Endothelial cell (in vitro differentiated cells): ENCODE results near the gene OSBPL10. TPM values are rescaled to one million over a fixed set of nuclear protein-coding genes. Genes with fewer than 3 reads are reported as not detected.

Experiments used
- DNase-seq: peaks from one replicate; pipeline ENCODE4 v3.0.0; 2021; ENCODE audit warnings: low spot score
- H3K27ac Mint-ChIP-seq: one replicate; pipeline ENCODE4 v1.8.0; 2021; ENCODE audit warnings: mixed read lengths, inconsistent platforms; ENCODE audit not compliant: unreplicated experiment
- H3K27me3 Mint-ChIP-seq: one replicate; pipeline ENCODE4 v1.8.0; 2021; ENCODE audit warnings: mild to moderate bottlenecking, moderate library complexity, mixed read lengths, inconsistent platforms; ENCODE audit not compliant: unreplicated experiment
- H3K36me3 Mint-ChIP-seq: one replicate; pipeline ENCODE4 v1.8.0; 2021; ENCODE audit warnings: mild to moderate bottlenecking, low read depth, mixed read lengths, inconsistent platforms; ENCODE audit not compliant: unreplicated experiment
- H3K4me1 Mint-ChIP-seq: one replicate; pipeline ENCODE4 v1.8.0; 2021; ENCODE audit warnings: mild to moderate bottlenecking, mixed read lengths, inconsistent platforms; ENCODE audit not compliant: unreplicated experiment
- H3K4me3 Mint-ChIP-seq: one replicate; pipeline ENCODE4 v1.8.0; 2021; ENCODE audit warnings: mild to moderate bottlenecking, mixed read lengths, inconsistent platforms; ENCODE audit not compliant: unreplicated experiment
- H3K9me3 Mint-ChIP-seq: one replicate; pipeline ENCODE4 v1.8.0; 2021; ENCODE audit warnings: mixed read lengths, inconsistent platforms; ENCODE audit not compliant: unreplicated experiment
- total RNA-seq: library from RNA; stranded (reverse); fragmentation: NEBNext Ultra II Directional; extraction: Animal tissue kit (Norgen Biotek cat#: 25700); gene quantifications from one replicate; pipeline ENCODE4 v1.2.1, GENCODE V29; 2021; ENCODE audit not compliant: unreplicated experiment
- TF ChIP-seq, protein P1 (sequence below): fragments of 200-600 bp; sonication (generic); IDR thresholded peaks from one replicate; pipeline ENCODE4 v1.5.0; 2021; ENCODE audit warnings: antibody characterized with exemption; ENCODE audit not compliant: unreplicated experiment

The OSBPL10 gene
- total RNA-seq, 1 donor from 2014 or later, result 61.0 TPM

DNA sequence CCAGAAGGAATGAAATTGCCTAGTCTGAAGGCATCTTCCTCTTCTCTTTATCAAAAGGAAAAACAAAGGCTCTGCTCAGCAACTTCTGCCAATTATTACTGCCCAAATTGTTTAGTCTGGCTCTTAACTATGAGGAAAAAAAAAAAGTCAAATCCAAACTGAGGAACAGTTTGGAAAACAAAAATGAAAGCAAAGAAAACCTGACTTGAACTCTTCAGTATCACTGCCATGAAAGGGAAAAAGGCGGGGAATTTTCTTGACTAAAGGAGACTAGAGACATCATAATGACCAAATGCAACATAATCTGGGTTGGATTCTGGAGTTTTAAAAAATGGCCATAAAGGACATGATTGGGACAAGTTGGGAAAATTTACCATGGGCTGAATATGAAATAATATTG, 292.1 kb downstream of the OSBPL10 start:
- no peak for DNase-seq
- Mint-ChIP-seq H3K4me3 (peak overlapping the region; percentile 44), H3K9me3 (peaks cover 4% of the 10 kb centered on the region), H3K27me3 (peaks cover 2% of the 10 kb centered on the region), H3K36me3 (peaks cover 30% of the 10 kb centered on the region), H3K4me1 (no peaks in the 10 kb centered on the region), H3K27ac (no peak overlapping the region)
- TF ChIP-seq, protein P1, sequence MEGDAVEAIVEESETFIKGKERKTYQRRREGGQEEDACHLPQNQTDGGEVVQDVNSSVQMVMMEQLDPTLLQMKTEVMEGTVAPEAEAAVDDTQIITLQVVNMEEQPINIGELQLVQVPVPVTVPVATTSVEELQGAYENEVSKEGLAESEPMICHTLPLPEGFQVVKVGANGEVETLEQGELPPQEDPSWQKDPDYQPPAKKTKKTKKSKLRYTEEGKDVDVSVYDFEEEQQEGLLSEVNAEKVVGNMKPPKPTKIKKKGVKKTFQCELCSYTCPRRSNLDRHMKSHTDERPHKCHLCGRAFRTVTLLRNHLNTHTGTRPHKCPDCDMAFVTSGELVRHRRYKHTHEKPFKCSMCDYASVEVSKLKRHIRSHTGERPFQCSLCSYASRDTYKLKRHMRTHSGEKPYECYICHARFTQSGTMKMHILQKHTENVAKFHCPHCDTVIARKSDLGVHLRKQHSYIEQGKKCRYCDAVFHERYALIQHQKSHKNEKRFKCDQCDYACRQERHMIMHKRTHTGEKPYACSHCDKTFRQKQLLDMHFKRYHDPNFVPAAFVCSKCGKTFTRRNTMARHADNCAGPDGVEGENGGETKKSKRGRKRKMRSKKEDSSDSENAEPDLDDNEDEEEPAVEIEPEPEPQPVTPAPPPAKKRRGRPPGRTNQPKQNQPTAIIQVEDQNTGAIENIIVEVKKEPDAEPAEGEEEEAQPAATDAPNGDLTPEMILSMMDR, result no peak

DNA sequence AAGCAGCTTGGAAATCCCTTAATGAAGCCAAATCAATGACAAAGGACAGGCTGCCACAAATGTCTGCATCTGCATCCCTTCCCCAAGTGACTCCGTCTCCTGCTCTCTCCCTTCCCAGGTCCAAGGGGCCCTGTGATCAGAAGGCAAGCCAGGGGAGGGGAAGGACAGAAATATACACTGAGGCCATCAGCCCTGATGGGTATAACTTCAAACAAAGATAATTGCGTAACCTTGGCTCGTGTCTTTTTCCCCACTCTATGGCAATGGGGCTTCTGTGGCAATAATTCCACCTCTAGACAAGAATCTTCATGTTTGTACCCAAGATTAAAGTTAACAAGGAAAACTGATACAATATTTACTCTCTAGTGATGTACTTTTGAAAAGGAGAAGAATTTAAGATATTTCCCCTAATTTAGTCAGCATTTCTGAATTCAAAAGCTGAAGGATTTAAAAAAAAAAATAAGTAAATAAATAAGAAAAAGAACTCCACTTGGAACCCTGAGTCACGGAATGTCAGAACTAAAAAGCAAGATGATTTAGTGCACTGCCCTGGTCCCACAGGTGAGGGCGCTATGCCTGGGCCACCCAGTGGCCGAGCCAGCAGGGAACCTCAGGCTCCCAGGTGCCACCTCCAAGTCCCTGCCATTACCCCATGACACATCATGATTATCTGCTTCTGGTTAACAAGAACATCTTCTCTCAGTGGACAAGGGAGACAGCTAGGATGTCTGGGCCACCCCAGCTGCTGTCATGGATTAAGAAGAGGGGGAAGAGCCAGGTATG, 293.9 kb downstream of the OSBPL10 start:
- peaks cover 48% of the 10 kb centered on the region for H3K36me3 Mint-ChIP-seq
- no peak overlapping the region for H3K4me3 Mint-ChIP-seq

DNA sequence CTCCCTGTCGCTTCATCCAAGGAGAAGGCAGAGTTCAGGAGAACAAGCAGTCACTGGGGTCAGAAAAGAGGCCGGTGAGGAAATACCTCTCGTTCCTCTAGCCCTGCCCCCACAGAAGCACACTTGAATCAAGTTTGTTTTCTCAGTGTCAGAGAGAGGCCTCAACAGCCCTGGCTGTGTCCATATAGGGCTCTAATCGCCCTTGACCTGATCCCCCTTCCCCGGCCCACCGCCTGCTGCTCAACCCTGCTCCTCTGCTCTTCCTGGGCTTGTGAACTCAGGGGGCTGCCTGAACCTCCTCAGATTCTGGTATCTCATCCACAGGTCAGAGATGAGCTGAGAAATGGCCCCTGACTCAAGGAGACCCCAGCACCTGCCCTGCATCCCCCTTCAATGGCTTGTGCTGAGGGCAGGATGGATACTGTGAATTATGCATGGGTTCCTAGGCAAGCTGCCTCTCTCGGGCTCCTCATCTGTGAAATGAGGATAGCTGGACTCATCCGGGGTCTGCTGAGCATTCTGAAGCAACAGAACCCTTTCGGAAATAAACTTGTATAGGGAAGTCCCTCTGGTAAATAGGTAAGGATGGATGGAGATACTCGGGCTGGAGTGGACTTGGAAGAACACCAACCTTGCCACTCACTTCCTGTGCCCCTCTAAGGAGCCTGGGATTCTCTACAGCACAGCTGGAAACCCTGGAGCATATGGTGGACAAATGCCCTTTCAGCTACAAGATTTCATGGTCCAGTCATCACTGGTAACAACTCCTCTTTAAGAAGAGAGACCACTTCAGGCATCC, 300.8 kb downstream of the OSBPL10 start:
- Mint-ChIP-seq H3K4me3 (no peak overlapping the region), H3K36me3 (peaks cover 39% of the 10 kb centered on the region), H3K4me1 (peaks cover 28% of the 10 kb centered on the region), H3K27ac (no peak overlapping the region), H3K9me3 (no peaks in the 10 kb centered on the region), H3K27me3 (peaks cover 8% of the 10 kb centered on the region)
- TF ChIP-seq, protein P1, result no peak
- DNase-seq, result no peak

More for the DNA sequence above, 293.9 kb downstream of the OSBPL10 start:
- no peak overlapping the region for H3K27ac Mint-ChIP-seq
- H3K27me3 Mint-ChIP-seq, result peaks cover 2% of the 10 kb centered on the region
- H3K9me3 Mint-ChIP-seq, result peaks cover 4% of the 10 kb centered on the region
- H3K4me1 Mint-ChIP-seq, result no peaks in the 10 kb centered on the region
- TF ChIP-seq, protein P1, result peak; percentile 25
- no peak for DNase-seq

DNA sequence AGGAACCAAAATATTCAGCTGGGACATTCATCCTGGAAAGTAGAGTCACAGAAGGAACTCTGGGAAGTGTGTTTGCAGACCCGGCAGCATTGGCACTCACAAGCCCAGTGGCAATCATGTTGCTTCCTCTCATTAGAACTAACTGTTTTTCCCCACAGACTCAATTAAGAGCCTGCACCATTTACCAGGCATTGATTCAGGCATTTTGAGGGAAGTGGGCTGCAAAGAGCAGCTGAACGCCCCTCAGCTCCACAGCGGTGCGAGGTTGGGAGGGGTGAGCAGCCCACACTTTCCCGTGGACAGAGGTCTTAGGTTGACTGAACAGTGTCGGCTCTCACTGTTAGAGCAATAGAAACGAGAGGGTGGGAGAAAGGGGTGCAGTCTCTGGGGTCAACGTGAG, 304.5 kb downstream of the OSBPL10 start:
- Mint-ChIP-seq H3K9me3 (no peaks in the 10 kb centered on the region), H3K4me1 (peaks cover 28% of the 10 kb centered on the region)
- no peak for DNase-seq

More for the DNA sequence above, 304.5 kb downstream of the OSBPL10 start:
- Mint-ChIP-seq H3K4me3 (no peak overlapping the region), H3K36me3 (peaks cover 13% of the 10 kb centered on the region), H3K27ac (no peak overlapping the region), H3K27me3 (peaks cover 5% of the 10 kb centered on the region)
- TF ChIP-seq, protein P1, result no peak
